H1 (cell line): ENCODE measurements around the gene ZNF213. TPM values are rescaled to one million over a fixed set of nuclear protein-coding genes. Genes with fewer than 3 reads are reported as not detected.

Source experiments
- CTCF ChIA-PET: fragments of 300-600 bp; sonication (Branson Sonifier 250); formaldehyde crosslinking; loops from one replicate; lab custom pipeline; 2021; ENCODE audit not compliant: partially characterized antibody; lab: Charles Lee
- POLR2A ChIA-PET: fragments of 300-600 bp; sonication (Branson Sonifier 250); formaldehyde crosslinking; loops from one replicate; lab custom pipeline; 2021; ENCODE audit warnings: inconsistent platforms; ENCODE audit not compliant: partially characterized antibody; lab: Charles Lee
- DNase-seq, 2 experiments: peaks; one replicate each; pipeline versions ENCODE4 v3.0.0 to v3.0.0-alpha.2; 2010 to 2022; ENCODE audit warnings: low spot score in 2 of 2, low read depth in 1 of 2, mixed read lengths in 1 of 2
- FAIRE-seq: peaks from 2 replicates; lab custom pipeline; 2011; peaks lifted over from hg19 to GRCh38; lab: Jason Lieb, UNC
- H2AFZ ChIP-seq: 2 replicates; pipeline ENCODE4 v1.8.1; 2012; ENCODE audit warnings: low read length, inconsistent platforms
- H2AK5ac ChIP-seq: 2 replicates; pipeline ENCODE4 v1.6.1; 2013; ENCODE audit warnings: low read depth, low read length
- H2BK120ac ChIP-seq: replicated peaks from 2 replicates; pipeline ENCODE3; 2013; ENCODE audit warnings: low read depth, low read length, inconsistent platforms
- H2BK12ac ChIP-seq: 2 replicates; pipeline ENCODE4 v1.6.1; 2013; ENCODE audit warnings: low read depth, low read length
- H2BK15ac ChIP-seq: 2 replicates; pipeline ENCODE4 v1.6.1; 2013; ENCODE audit warnings: low read length
- H2BK20ac ChIP-seq: 2 replicates; pipeline ENCODE4 v1.6.1; 2013; ENCODE audit warnings: low read length
- H2BK5ac ChIP-seq: 2 replicates; pipeline ENCODE4 v1.6.1; 2013; ENCODE audit warnings: low read depth, low read length
- H3K14ac ChIP-seq: 2 replicates; pipeline ENCODE4 v1.6.1; 2013; ENCODE audit warnings: inconsistent platforms; ENCODE audit not compliant: insufficient read length
- H3K18ac ChIP-seq: 2 replicates; pipeline ENCODE4 v1.6.1; 2013; ENCODE audit warnings: low read length; ENCODE audit errors: extremely low read depth
- H3K23ac ChIP-seq: 2 replicates; pipeline ENCODE4 v1.6.1; 2013; ENCODE audit warnings: inconsistent platforms; ENCODE audit not compliant: insufficient read length
- H3K23me2 ChIP-seq: 2 replicates; pipeline ENCODE4 v1.6.1; 2013; ENCODE audit warnings: low read depth, low read length
- H3K27ac ChIP-seq: 2 replicates; pipeline ENCODE4 v1.6.1; 2011; ENCODE audit warnings: low read depth, low read length, inconsistent platforms
- H3K27me3 ChIP-seq, 4 experiments: replicated peaks in 1 of 4; 1 replicate in 1 of 4; 2 replicates in 3 of 4; pipeline versions ENCODE4 v1.6.1 to v1.8.1; 2011 to 2013; ENCODE audit warnings: low read length in 3 of 4, mild to moderate bottlenecking in 3 of 4, inconsistent platforms in 2 of 4, mixed read lengths in 2 of 4, moderate library complexity in 1 of 4; ENCODE audit not compliant: control insufficient read depth in 3 of 4, insufficient read depth in 3 of 4; ENCODE audit errors: extremely low read depth in 1 of 4
- H3K36me3 ChIP-seq, 4 experiments: 2 replicates each; pipeline versions ENCODE4 v1.6.1 to v1.8.1; 2011 to 2013; ENCODE audit warnings: mild to moderate bottlenecking in 4 of 4, low read length in 3 of 4, moderate library complexity in 2 of 4, control low read depth in 1 of 4, inconsistent platforms in 1 of 4; ENCODE audit not compliant: insufficient read depth in 4 of 4, control insufficient read depth in 2 of 4
- H3K4ac ChIP-seq: replicated peaks from 2 replicates; pipeline ENCODE3; 2013; ENCODE audit warnings: low read length, low read depth, mixed read lengths, inconsistent platforms; ENCODE audit not compliant: insufficient read length
- H3K4me1 ChIP-seq, 4 experiments: replicated peaks in 1 of 4; 1 replicate in 1 of 4; 2 replicates in 3 of 4; pipeline versions ENCODE4 v1.6.1 to v1.8.1; 2011 to 2013; ENCODE audit warnings: low read length in 3 of 4, inconsistent platforms in 2 of 4, mixed read lengths in 1 of 4; ENCODE audit not compliant: insufficient read depth in 4 of 4, control insufficient read depth in 3 of 4
- H3K4me2 ChIP-seq, 2 experiments: 2 replicates each; pipeline versions ENCODE4 v1.6.1 to v1.8.1; 2011 to 2013; ENCODE audit warnings: low read depth in 2 of 2, low read length in 2 of 2, control low read depth in 1 of 2, inconsistent platforms in 1 of 2, mild to moderate bottlenecking in 1 of 2; ENCODE audit not compliant: insufficient read depth in 1 of 2
- H3K4me3 ChIP-seq, 4 experiments: fragments of 200-600, 300-600 bp in 1 of 4; sonication (generic), shearing (Covaris generic), sonication (Bioruptor Twin) in 1 of 4; 2 replicates each; pipeline versions ENCODE4 v1.5.1 to v1.8.1; 2011 to 2016; ENCODE audit warnings: low read length in 4 of 4, low read depth in 3 of 4, control low read depth in 2 of 4, inconsistent platforms in 2 of 4, mild to moderate bottlenecking in 2 of 4, mixed read lengths in 1 of 4, moderate library complexity in 1 of 4; ENCODE audit not compliant: insufficient read depth in 2 of 4; ENCODE audit errors: extremely low read depth in 1 of 4
- H3K56ac ChIP-seq: replicated peaks from 2 replicates; pipeline ENCODE3; 2013; ENCODE audit warnings: low read depth, mild to moderate bottlenecking, mixed read lengths, low read length, inconsistent platforms; ENCODE audit not compliant: insufficient read length
- H3K79me1 ChIP-seq: 2 replicates; pipeline ENCODE4 v1.6.1; 2013; ENCODE audit warnings: low read depth, low read length, control low read depth
- H3K79me2 ChIP-seq, 2 experiments: 2 replicates each; pipeline versions ENCODE4 v1.6.1 to v1.8.1; 2012 to 2013; ENCODE audit warnings: low read length in 2 of 2, mild to moderate bottlenecking in 2 of 2, inconsistent platforms in 1 of 2; ENCODE audit not compliant: insufficient read depth in 2 of 2, control insufficient read depth in 1 of 2
- H3K9ac ChIP-seq, 4 experiments: replicated peaks in 1 of 4; 1 replicate in 1 of 4; 2 replicates in 3 of 4; pipeline versions ENCODE4 v1.6.1 to v1.8.1; 2011 to 2013; ENCODE audit warnings: low read depth in 3 of 4, low read length in 3 of 4, control low read depth in 2 of 4, mild to moderate bottlenecking in 2 of 4, moderate library complexity in 2 of 4, inconsistent platforms in 1 of 4; ENCODE audit errors: extremely low read depth in 1 of 4
- H3K9me3 ChIP-seq, 2 experiments: 2 replicates each; pipeline versions ENCODE4 v1.6.1 to v1.8.1; 2012 to 2013; ENCODE audit warnings: mild to moderate bottlenecking in 2 of 2, moderate library complexity in 2 of 2, control low read depth in 1 of 2, inconsistent platforms in 1 of 2, low read depth in 1 of 2, low read length in 1 of 2, mixed read lengths in 1 of 2; ENCODE audit not compliant: insufficient read depth in 2 of 2
- H4K20me1 ChIP-seq, 2 experiments: replicated peaks in 1 of 2; 2 replicates each; pipeline versions ENCODE3 to v1.8.1; 2011 to 2013; ENCODE audit warnings: inconsistent platforms in 2 of 2, low read length in 2 of 2, mild to moderate bottlenecking in 1 of 2; ENCODE audit not compliant: insufficient read depth in 2 of 2, control insufficient read depth in 1 of 2
- H4K5ac ChIP-seq: 2 replicates; pipeline ENCODE4 v1.6.1; 2013; ENCODE audit warnings: low read length, low read depth, mixed read lengths, inconsistent platforms; ENCODE audit not compliant: insufficient read length
- H4K8ac ChIP-seq: 2 replicates; pipeline ENCODE4 v1.8.0; 2013; ENCODE audit warnings: mild to moderate bottlenecking, moderate library complexity, low read length, inconsistent platforms; ENCODE audit not compliant: insufficient read depth; ENCODE audit errors: extremely low read depth
- H4K91ac ChIP-seq: replicated peaks from 2 replicates; pipeline ENCODE3; 2013; ENCODE audit warnings: low read length, mixed read lengths, inconsistent platforms; ENCODE audit not compliant: insufficient read length
- CBX5 ChIP-seq: fragments of 300-800, 300-1000 bp; sonication (generic); IDR thresholded peaks from 2 replicates; pipeline ENCODE4 v1.7.1; 2016; ENCODE audit warnings: antibody characterized with exemption, low read length, low read depth
- POLR2A ChIP-seq, 2 experiments: IDR thresholded peaks; 1 replicate in 1 of 2; 2 replicates in 1 of 2; pipeline ENCODE4 v1.6.1; 2011; ENCODE audit warnings: low read depth in 2 of 2, low read length in 2 of 2, mild to moderate bottlenecking in 2 of 2; ENCODE audit errors: control extremely low read depth in 1 of 2
- POLR2AphosphoS5 ChIP-seq: IDR thresholded peaks from 2 replicates; pipeline ENCODE4 v1.6.1; 2011; ENCODE audit warnings: low read depth, low read length
- SRF ChIP-seq: IDR thresholded peaks from 2 replicates; pipeline ENCODE4 v1.6.1; 2011; ENCODE audit warnings: mild to moderate bottlenecking, low read depth, low read length, moderate library complexity
- WGBS, 2 experiments: shearing (Covaris generic) in 1 of 2; methylation state at CpG; one replicate each; pipeline versions ENCODE4 v1.1.6 to v1.1.7; 2013 to 2015; ENCODE audit warnings: low lambda C conversion rate in 2 of 2, mixed read lengths in 2 of 2, inconsistent platforms in 1 of 2, low coverage in 1 of 2, missing lambda C conversion rate in 1 of 2; ENCODE audit not compliant: insufficient replicate concordance in 2 of 2, insufficient coverage in 1 of 2, insufficient read length in 1 of 2; ENCODE audit errors: extremely low coverage in 1 of 2, missing lambda C conversion rate in 1 of 2; 5-methylcytosine and 5-hydroxymethylcytosine counted together
- polyA plus RNA-seq, 7 experiments: library from polyadenylated mRNA; depleted of rRNA in 3 of 7; stranded (reverse) in 5 of 7; unstranded in 2 of 7; fragments of >200 nt in 5 of 7; fragments of 200-250 nt in 2 of 7; gene quantifications; 1 replicate in 5 of 7; 2 replicates in 1 of 7; 4 replicates in 1 of 7; pipeline versions ENCODE4 v1.2.1 to v1.2.3, GENCODE V29; 2011 to 2013; ENCODE audit warnings: missing spikeins in 2 of 7, mixed read lengths in 2 of 7
- total RNA-seq: library from RNA; stranded (reverse); fragmentation: NEBNext Ultra II Directional; extraction: Animal tissue kit (Norgen Biotek cat#: 25700); gene quantifications from 2 replicates; pipeline ENCODE4 v1.2.1, GENCODE V29; 2021
- TF ChIP-seq, protein P1 (sequence below), 3 experiments: IDR thresholded peaks; 1 replicate in 2 of 3; 2 replicates in 1 of 3; pipeline versions ENCODE4 v1.5.1 to v1.6.1; 2011; ENCODE audit warnings: low read length in 3 of 3, mild to moderate bottlenecking in 3 of 3, inconsistent platforms in 2 of 3, low read depth in 1 of 3, moderate library complexity in 1 of 3; ENCODE audit not compliant: insufficient read depth in 1 of 3; ENCODE audit errors: control extremely low read depth in 1 of 3
- TF ChIP-seq, protein P2 (sequence below): IDR thresholded peaks from 2 replicates; pipeline ENCODE4 v1.6.1; 2012; ENCODE audit warnings: inconsistent platforms

The ZNF213 gene
- total and polyA plus RNA-seq, 2 of the 8 experiments (the other 6 are each of a cell fraction or from before 2014, with no cell fraction given), result 1.6 to 6.9 TPM

DNA sequence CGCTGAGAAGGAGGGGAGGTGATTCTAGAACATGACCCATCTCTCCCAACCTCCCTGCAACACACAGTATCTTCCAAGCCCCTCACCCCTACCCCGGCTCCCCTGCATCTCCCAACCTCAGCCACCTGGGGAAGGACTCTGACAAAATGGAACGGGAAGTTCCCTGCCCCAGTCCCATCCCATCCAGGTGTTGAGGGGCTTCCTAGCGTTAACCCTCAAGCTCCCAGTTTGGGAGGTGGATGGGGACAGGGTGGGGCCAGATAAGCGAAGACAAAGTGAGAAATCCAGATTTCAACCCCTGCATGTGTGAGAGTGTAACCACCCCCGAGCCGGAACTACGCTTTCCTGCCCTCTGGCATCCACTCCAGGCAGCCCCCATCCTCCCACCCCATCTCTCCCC, 37.6 kb upstream of the ZNF213 start:
- Histone ChIP-seq H3K27me3 (no peaks in the 10 kb centered on the region), H3K4ac (peak overlapping the region; percentile 48), H3K56ac (peak overlapping the region; percentile 34), H3K9me3 (no peaks in the 10 kb centered on the region), H3K36me3 (peaks cover 1 to 12% (median 5%) of the 10 kb centered on the region in 4 experiments), H3K79me1 (peaks cover 4% of the 10 kb centered on the region; the same call in 1 of the 2 replicates), H2BK15ac (no peak overlapping the region), H3K27ac (peak overlapping the region; percentile 85), H3K23me2 (peaks cover 20% of the 10 kb centered on the region), H2BK20ac (no peak overlapping the region), H3K9ac (peak overlapping the region in 3 of 4 experiments; percentile 37 to 80 (median 72); a peak in 4 of 7 replicates), H3K4me3 (peak overlapping the region; percentile 67 to 96 (median 88)), H4K91ac (peak overlapping the region; percentile 85), H2BK120ac (peak overlapping the region; percentile 96), H3K79me2 (peaks cover 11 to 63% of the 10 kb centered on the region in 2 experiments; a peak in 3 of 4 replicates), H3K4me1 (peaks cover 12 to 27% (median 16%) of the 10 kb centered on the region in 4 experiments), H2AFZ (no peak overlapping the region), H3K23ac (no peak overlapping the region), H3K4me2 (peak overlapping the region; percentile 82 to 94), H3K14ac (no peak overlapping the region), H4K20me1 (peaks cover 0 to 8% of the 10 kb centered on the region in 2 experiments), H3K18ac (peak overlapping the region; percentile 36), H4K8ac (peak overlapping the region; percentile 45; the same call in 1 of the 2 replicates), H2BK5ac (peak overlapping the region; percentile 99), H2BK12ac (peak overlapping the region; percentile 91), H2AK5ac (peak overlapping the region; percentile 46; the same call in 1 of the 2 replicates), H4K5ac (peak overlapping the region; percentile 66)
- DNase-seq, result no peak
- 26% methylated on average over 8 of the region's 8 CpGs; no CpG with 5 or more reads in 1 of the 2 experiments for WGBS, 2 experiments
- no peak for FAIRE-seq
- CTCF ChIA-PET, result interaction anchor here (1.0 to 36.8 kb wide), 15 partner anchors 9 to 79 kb away, joined by 3 to 619 read pairs (median 8); partner anchors contain the start of genes CLDN6, IL32, ZNF205 and ZNF213
- POLR2A ChIA-PET, result interaction anchor here (0.6 to 15.4 kb wide), 24 partner anchors 8 to 97 kb away, joined by 3 to 169 read pairs (median 28); partner anchors contain the start of genes HCFC1R1, IL32, THOC6 and TNFRSF12A
- TF ChIP-seq CBX5, result no peak
- TF ChIP-seq, protein P1, sequence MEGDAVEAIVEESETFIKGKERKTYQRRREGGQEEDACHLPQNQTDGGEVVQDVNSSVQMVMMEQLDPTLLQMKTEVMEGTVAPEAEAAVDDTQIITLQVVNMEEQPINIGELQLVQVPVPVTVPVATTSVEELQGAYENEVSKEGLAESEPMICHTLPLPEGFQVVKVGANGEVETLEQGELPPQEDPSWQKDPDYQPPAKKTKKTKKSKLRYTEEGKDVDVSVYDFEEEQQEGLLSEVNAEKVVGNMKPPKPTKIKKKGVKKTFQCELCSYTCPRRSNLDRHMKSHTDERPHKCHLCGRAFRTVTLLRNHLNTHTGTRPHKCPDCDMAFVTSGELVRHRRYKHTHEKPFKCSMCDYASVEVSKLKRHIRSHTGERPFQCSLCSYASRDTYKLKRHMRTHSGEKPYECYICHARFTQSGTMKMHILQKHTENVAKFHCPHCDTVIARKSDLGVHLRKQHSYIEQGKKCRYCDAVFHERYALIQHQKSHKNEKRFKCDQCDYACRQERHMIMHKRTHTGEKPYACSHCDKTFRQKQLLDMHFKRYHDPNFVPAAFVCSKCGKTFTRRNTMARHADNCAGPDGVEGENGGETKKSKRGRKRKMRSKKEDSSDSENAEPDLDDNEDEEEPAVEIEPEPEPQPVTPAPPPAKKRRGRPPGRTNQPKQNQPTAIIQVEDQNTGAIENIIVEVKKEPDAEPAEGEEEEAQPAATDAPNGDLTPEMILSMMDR (IDR thresholded peaks at IDR 0.05; ENCODE audit: control extremely low read depth in 1 of 3, insufficient read depth in 1 of 3, low read depth in 1 of 3, low read length in 3 of 3), result no peak
- peak; percentile 7 to 51; a peak in 2 of 3 replicates for TF ChIP-seq POLR2A (IDR thresholded peaks at IDR 0.05; ENCODE audit: control extremely low read depth in 1 of 2, low read depth in 2 of 2, low read length in 2 of 2)
- TF ChIP-seq SRF, result no peak
- TF ChIP-seq POLR2AphosphoS5, result no peak
- TF ChIP-seq, protein P2, sequence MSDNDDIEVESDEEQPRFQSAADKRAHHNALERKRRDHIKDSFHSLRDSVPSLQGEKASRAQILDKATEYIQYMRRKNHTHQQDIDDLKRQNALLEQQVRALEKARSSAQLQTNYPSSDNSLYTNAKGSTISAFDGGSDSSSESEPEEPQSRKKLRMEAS, result no peak
